Omental fat pad (tissue), 4 donors: ENCODE results near the gene PLEKHN1. TPM values are rescaled to one million over a fixed set of nuclear protein-coding genes. Genes with fewer than 3 reads are reported as not detected.

Experiments
- ATAC-seq: fragments of 150-250 bp; one replicate; pipeline ENCODE4 v1.9.1; 2016; ENCODE audit warnings: mild to moderate bottlenecking, moderate library complexity; ENCODE audit not compliant: low FRiP score
- DNase-seq: peaks from one replicate; pipeline ENCODE4 v3.0.0-alpha.2; 2019; ENCODE audit warnings: low spot score
- total RNA-seq, 4 donors: library from RNA; depleted of rRNA; stranded (reverse); fragments of >200 nt; gene quantifications; one replicate each; pipeline ENCODE4 v1.1.0, GENCODE V29; 2016
- TF ChIP-seq, protein P1 (sequence below), 3 donors: fragments of 450-650 bp; IDR thresholded peaks; one replicate each; pipeline ENCODE4 v1.5.1; 2016 to 2017; ENCODE audit warnings: antibody characterized with exemption in 3 of 3, mild to moderate bottlenecking in 3 of 3, moderate library complexity in 2 of 3

PLEKHN1 gene
- total RNA-seq, 4 donors from 2014 or later: 0.19 to 0.48 (median 0.25) TPM; not detected in 1

DNA sequence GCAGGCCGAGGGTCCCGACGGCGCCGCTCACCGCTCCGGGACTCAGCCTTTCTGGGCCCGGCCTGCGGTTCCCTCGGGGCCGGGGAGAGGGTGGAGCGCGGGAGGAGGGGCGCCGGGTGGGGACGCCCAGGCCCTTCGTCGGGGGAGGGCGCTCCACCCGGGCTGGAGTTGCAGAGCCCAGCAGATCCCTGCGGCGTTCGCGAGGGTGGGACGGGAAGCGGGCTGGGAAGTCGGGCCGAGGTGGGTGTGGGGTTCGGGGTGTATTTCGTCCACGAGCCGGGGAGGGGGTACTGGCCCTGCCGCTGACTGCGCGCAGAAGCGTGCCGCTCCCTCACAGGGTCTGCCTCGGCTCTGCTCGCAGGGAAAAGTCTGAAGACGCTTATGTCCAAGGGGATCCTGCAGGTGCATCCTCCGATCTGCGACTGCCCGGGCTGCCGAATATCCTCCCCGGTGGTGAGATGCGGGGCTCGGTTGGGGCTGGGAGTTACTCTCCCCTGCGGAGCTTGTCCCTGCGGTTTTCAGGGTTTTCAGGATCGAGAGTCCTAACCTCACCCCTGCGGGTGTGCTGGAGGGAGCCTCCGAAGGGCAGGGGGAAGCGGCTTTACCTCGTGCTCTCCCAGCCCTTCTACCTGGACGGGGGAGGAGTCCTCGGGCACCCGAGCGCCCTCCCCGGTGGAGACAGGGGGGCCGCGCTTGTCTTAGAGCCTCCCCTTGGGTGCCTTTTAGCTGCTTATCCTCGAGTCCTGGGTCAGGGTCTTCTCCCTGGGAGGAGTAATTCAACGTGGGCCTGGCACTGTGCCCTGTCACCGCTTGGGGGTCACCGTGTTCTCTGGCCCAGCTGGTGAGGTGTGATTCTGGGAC, 40.5 kb upstream of the PLEKHN1 start:
- TF ChIP-seq, protein P1, sequence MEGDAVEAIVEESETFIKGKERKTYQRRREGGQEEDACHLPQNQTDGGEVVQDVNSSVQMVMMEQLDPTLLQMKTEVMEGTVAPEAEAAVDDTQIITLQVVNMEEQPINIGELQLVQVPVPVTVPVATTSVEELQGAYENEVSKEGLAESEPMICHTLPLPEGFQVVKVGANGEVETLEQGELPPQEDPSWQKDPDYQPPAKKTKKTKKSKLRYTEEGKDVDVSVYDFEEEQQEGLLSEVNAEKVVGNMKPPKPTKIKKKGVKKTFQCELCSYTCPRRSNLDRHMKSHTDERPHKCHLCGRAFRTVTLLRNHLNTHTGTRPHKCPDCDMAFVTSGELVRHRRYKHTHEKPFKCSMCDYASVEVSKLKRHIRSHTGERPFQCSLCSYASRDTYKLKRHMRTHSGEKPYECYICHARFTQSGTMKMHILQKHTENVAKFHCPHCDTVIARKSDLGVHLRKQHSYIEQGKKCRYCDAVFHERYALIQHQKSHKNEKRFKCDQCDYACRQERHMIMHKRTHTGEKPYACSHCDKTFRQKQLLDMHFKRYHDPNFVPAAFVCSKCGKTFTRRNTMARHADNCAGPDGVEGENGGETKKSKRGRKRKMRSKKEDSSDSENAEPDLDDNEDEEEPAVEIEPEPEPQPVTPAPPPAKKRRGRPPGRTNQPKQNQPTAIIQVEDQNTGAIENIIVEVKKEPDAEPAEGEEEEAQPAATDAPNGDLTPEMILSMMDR (IDR thresholded peaks at IDR 0.05): no peak
- no peak for DNase-seq
- ATAC-seq: no peak

DNA sequence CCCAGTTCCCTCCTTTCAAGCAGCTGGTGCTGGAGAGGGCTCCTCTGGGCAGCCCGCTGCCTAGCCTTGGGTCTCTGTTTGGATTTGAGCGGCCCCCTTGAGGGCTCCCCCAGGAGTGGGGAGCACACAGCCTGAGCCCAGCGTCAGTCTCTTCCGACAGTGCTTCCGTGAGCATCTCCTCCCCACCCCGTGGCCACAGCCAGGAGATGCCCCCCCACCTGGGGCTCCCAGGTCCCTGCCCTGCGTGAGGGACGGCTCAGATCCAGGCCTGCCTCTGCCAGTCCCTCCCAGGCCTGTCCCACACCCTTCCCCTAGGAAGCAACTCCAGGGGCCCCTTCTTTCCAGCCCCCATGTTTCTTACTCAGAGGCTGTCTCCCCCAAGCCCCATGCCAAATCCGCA, 39.0 kb upstream of the PLEKHN1 start:
- no peak for DNase-seq
- TF ChIP-seq, protein P1 (IDR thresholded peaks at IDR 0.05): no peak
- no peak for ATAC-seq

DNA sequence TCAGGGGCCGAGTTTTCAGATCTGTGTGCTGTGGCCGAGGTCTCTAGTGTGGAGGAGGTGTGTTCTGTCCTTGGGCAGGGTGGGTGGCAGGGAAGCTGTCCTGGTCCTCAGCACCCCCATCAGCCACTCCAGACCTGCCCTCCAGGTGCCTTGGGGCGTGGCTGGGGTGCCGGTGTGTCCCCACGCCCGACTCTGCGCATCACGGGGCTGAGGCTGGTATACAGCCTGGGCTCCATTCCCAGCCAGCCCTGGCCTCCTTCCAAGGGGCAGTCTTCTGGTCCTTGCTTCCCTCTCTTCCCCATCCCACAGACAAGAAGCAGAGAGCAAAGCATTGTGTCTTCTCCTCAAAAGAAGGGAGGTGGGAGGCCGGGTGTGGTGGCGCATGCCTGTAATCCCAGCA, 38.5 kb upstream of the PLEKHN1 start:
- DNase-seq (no peak), ATAC-seq (no peak)
- TF ChIP-seq, protein P1 (IDR thresholded peaks at IDR 0.05): no peak

DNA sequence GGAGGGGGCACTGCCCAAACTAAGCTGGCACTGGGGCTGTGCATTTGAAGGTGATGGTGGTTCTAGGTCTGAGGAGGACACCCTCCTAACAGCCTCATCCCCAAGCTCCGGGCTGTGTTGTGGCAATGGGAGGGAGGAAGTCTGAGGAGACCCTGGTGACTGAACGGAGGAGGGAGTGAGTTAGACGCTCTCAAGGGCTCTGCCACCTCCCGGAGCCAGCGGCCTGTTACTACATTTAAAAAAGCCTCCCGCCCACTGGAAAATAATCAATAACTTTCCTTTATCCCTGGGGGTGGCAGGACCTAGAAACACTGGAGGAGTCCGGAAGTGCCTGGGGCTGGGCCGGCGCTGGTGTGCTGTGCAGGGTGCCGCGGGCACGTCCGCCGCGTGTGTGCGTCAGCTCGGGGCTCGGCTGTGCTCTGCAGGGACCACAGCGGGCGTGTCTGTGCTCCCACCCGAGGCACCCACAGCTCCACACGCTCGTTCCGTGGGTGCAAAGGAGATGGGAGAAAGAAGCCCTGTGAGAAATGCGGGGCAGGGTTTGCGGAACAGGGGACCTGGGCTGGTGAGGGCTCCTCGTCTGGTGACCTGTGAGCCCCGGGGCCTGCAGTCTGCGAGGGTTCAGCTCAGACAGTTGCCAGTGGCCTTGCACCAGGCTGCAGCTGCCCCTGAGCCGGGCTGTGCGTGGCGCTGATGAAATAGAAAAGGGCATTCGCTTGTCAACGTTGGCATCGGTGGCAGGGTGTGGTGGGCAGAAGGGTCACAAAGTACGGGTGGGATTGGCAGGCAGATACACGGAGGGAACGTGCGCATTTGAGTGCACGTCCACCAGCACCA, 37.2 kb upstream of the PLEKHN1 start:
- TF ChIP-seq, protein P1 (IDR thresholded peaks at IDR 0.05): no peak
- ATAC-seq: no peak
- DNase-seq: no peak

DNA sequence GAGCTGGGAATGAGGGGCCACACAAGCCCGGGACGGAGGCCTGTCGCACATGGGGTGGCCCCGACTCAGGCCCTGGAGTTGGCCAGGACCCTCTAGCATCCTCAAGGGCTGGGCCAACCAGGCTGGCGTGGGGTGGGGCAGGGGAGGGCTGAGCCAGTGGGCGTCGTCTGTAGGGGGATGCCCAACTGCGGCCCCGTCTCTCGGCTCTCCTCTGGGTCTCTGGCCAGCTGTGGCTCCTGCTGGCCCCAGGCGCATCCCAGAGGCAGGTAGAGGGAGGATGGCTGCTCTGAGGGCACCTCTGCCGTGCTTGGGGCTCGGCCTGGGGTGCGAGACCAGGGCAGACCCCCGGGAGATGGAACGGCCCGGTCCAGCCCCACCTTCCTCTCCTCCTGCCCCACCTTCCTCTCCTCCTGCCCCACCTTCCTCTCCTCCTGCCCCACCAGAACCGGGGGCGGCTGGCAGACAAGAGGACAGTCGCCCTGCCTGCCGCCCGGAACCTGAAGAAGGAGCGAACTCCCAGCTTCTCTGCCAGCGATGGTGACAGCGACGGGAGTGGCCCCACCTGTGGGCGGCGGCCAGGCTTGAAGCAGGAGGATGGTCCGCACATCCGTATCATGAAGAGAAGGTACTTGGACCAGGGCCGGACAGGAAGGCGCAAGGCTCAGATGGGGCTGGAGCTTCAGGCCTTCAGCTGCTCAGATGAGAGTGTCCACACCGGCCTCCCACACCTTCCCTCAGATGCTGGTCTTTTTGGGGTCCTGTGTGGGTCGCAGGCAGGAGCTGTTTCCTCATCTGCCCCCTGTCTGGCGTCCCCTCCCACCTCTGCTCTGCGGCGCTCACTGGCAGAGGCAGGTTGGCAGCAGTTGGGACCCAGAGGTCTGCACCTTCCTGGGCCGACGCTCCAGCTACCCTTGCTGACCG, 36.3 kb upstream of the PLEKHN1 start:
- ATAC-seq (no peak), DNase-seq (no peak)
- TF ChIP-seq, protein P1 (IDR thresholded peaks at IDR 0.05): no peak

DNA sequence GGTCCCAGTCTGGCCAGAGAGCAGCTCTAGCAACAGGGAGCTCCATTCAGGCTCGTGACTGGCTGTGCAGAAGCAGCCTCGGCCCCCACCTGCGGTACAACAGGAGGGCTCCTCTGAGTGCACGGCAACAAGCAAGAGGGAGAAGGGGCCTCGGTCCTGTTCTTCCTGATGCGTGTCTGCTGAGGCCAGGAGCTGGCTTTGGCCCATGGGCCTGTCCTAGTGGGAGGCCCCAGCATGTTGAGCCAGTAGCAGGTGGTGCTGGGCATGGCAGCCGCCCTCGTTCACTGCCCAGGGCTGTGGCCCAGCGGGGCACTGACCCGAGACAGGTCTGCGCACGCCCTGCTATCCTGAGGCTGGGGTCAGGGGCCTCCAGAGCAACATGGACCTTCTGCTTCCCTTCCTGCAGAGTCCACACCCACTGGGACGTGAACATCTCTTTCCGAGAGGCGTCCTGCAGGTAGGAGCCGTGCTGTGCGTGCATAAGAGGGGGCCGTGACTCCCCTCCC, 35.6 kb upstream of the PLEKHN1 start:
- TF ChIP-seq, protein P1 (IDR thresholded peaks at IDR 0.05): no peak
- DNase-seq (no peak), ATAC-seq (no peak)
